NT2/D1 (cell line): ENCODE measurements around the gene DUSP6.
"Not testable (repeated sequence)": the region's sequence is repeated elsewhere in the genome, so short reads cannot be mapped to it uniquely, and the experiment has no call there.

ENCODE experiments used
- DNase-seq: peaks from one replicate; pipeline ENCODE4 v3.0.0-alpha.2; 2011; ENCODE audit warnings: low read depth, low spot score
- H3K27me3 ChIP-seq: 2 replicates; pipeline ENCODE4 v1.6.0; 2011; ENCODE audit warnings: mild to moderate bottlenecking; ENCODE audit not compliant: insufficient read length, insufficient read depth
- H3K36me3 ChIP-seq: 2 replicates; pipeline ENCODE4 v1.6.1; 2011; ENCODE audit warnings: mild to moderate bottlenecking, low read length, mixed read lengths; ENCODE audit not compliant: insufficient read depth, insufficient read length
- H3K4me1 ChIP-seq: 2 replicates; pipeline ENCODE4 v1.5.1; 2011; ENCODE audit not compliant: insufficient read depth, insufficient read length
- H3K4me3 ChIP-seq: 2 replicates; pipeline ENCODE4 v1.5.1; 2011; ENCODE audit warnings: low read depth; ENCODE audit not compliant: insufficient read length
- H3K9ac ChIP-seq: 2 replicates; pipeline ENCODE4 v1.6.0; 2011; ENCODE audit warnings: low read depth; ENCODE audit not compliant: insufficient read length
- H3K9me3 ChIP-seq: 2 replicates; pipeline ENCODE4 v1.5.1; 2011; ENCODE audit warnings: mild to moderate bottlenecking, low read length; ENCODE audit not compliant: insufficient read depth
- SUZ12 ChIP-seq: IDR thresholded peaks from 2 replicates; pipeline ENCODE4 v1.6.1; 2011; ENCODE audit not compliant: insufficient read length, insufficient read depth; ENCODE audit errors: extremely low read depth
- YY1 ChIP-seq: IDR thresholded peaks from 2 replicates; pipeline ENCODE4 v1.6.1; 2011; ENCODE audit not compliant: insufficient read length, insufficient read depth
- ZNF274 ChIP-seq: IDR thresholded peaks from 2 replicates; pipeline ENCODE4 v1.6.1; 2011; ENCODE audit warnings: mild to moderate bottlenecking, low read depth, low read length

The DUSP6 gene

GRCh38 chr12:89344043-89344861, 8.0 kb downstream of the DUSP6 start:
- no peak overlapping the region for H3K9ac ChIP-seq
- peaks cover 2% of the 10 kb centered on the region for H3K4me1 ChIP-seq

GRCh38 chr12:89343127-89343526, 9.2 kb downstream of the DUSP6 start:
- no peak for TF ChIP-seq ZNF274
- no peak for TF ChIP-seq SUZ12
- TF ChIP-seq YY1 = no peak
- Histone ChIP-seq H3K4me1 (no peaks in the 10 kb centered on the region), H3K36me3 (no peaks in the 10 kb centered on the region), H3K27me3 (peaks cover 87% of the 10 kb centered on the region), H3K4me3 (no peak overlapping the region), H3K9me3 (no peaks in the 10 kb centered on the region), H3K9ac (no peak overlapping the region)
- no peak for DNase-seq

More at GRCh38 chr12:89344043-89344861, 8.0 kb downstream of the DUSP6 start:
- peaks cover 92% of the 10 kb centered on the region for H3K27me3 ChIP-seq
- H3K9me3 ChIP-seq = no peaks in the 10 kb centered on the region
- TF ChIP-seq YY1 (no peak), SUZ12 (no peak), ZNF274 (no peak)
- peaks cover 10% of the 10 kb centered on the region for H3K36me3 ChIP-seq
- no peak overlapping the region for H3K4me3 ChIP-seq
- DNase-seq = no peak

GRCh38 chr12:89340861-89341260, 11.4 kb downstream of the DUSP6 start:
- no peaks in the 10 kb centered on the region for H3K9me3 ChIP-seq
- H3K9ac ChIP-seq = no peak overlapping the region
- H3K4me3 ChIP-seq = no peak overlapping the region
- no peaks in the 10 kb centered on the region for H3K4me1 ChIP-seq
- peaks cover 69% of the 10 kb centered on the region for H3K27me3 ChIP-seq
- DNase-seq = no peak
- TF ChIP-seq YY1 = no peak
- H3K36me3 ChIP-seq = no peaks in the 10 kb centered on the region

DNA sequence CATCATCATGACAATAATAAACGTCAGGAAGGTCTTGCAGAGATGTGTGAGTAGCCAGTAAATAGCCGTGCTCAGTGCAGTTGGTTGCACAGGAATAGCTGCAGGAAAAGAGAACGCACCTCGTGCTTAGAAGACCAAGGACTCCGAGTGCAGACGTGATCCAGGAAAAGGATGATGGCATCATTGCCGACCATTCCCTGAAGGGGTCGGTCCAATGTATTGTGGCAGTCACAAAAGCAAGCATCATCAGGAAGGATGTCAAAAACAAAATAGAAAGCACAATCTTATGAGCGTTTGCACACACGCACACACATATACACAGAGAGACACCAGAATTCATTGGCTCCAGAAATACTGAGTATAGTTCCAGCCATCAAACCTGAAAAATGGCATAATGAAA, 12.8 kb downstream of the DUSP6 start:
- Histone ChIP-seq H3K4me1 (no peaks in the 10 kb centered on the region), H3K9ac (no peak overlapping the region), H3K4me3 (no peak overlapping the region), H3K27me3 (peaks cover 61% of the 10 kb centered on the region), H3K36me3 (no peaks in the 10 kb centered on the region), H3K9me3 (no peaks in the 10 kb centered on the region)
- DNase-seq = no peak
- TF ChIP-seq ZNF274 (no peak), SUZ12 (no peak), YY1 (no peak)

DNA sequence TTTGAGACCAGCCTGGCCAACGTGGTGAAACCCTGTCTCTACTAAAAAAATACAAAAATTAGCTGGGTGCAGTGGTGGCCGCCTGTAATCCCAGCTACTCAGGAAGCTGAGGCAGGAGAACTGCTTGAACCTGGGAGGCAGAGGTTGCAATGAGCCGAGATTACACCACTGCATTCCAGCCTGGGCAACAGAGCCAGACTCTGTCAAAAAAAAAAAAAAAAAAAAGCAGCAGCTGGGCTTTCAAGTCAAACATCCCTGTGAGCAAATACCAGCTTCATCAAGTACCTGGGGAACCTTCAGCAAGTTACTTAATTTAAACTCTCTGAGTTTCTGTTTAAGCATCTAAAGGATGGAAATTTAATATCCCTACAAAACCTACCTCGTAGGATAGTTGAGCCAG, 15.2 kb downstream of the DUSP6 start:
- not testable (repeated sequence) for H3K4me3 ChIP-seq, H3K36me3 ChIP-seq, H3K4me1 ChIP-seq, DNase-seq, H3K9me3 ChIP-seq, H3K9ac ChIP-seq
- peaks cover 45% of the 10 kb centered on the region for H3K27me3 ChIP-seq

GRCh38 chr12:89335452-89336244, 16.7 kb downstream of the DUSP6 start:
- no peak overlapping the region for H3K4me3 ChIP-seq
- TF ChIP-seq ZNF274 (no peak), SUZ12 (no peak), YY1 (no peak)
- H3K9me3 ChIP-seq = peaks cover 7% of the 10 kb centered on the region

DNA sequence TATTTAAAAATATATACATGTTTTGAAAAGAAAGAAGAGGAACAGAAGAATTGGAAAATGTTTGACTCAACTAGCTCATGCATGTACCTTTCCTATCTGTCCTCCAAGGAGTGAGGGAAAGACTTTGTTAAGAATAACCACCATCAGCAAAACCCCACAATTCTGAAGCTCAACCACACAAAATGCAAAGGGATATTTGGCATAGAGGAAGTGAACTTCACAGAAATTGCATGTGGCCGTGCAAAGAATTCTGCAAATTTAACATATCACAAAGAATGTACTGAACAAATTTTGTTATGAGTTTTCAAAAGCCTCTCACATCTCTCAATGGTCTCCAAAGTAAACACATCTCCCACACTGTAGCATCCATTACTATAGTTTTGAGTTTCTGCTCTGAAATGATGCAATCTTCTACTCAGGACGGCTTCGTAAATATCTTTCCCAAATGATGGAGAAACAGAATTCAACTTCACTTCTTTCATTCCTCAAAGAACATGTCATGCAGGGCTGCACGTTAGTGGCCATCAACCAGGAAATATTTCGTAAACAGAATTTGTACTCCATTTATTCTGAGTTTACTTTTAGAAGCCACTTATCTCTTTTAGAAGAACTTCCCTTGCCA, 17.6 kb downstream of the DUSP6 start:
- peaks cover 13% of the 10 kb centered on the region for H3K9me3 ChIP-seq
- H3K9ac ChIP-seq = no peak overlapping the region
- H3K4me1 ChIP-seq = no peaks in the 10 kb centered on the region
- H3K27me3 ChIP-seq = peaks cover 24% of the 10 kb centered on the region
- TF ChIP-seq SUZ12 = no peak
- no peak for TF ChIP-seq ZNF274
- no peak for TF ChIP-seq YY1
- H3K4me3 ChIP-seq = no peak overlapping the region
- no peak for DNase-seq
- H3K36me3 ChIP-seq = no peaks in the 10 kb centered on the region

More at GRCh38 chr12:89335452-89336244, 16.7 kb downstream of the DUSP6 start:
- H3K9ac ChIP-seq = no peak overlapping the region
- DNase-seq = no peak
- no peaks in the 10 kb centered on the region for H3K36me3 ChIP-seq
- peaks cover 34% of the 10 kb centered on the region for H3K27me3 ChIP-seq
- no peaks in the 10 kb centered on the region for H3K4me1 ChIP-seq
